NCI-H2227 (cell line): ENCODE measurements around the gene GGT5.
"Not testable (repeated sequence)": the region's sequence is repeated elsewhere in the genome, so short reads cannot be mapped to it uniquely, and the experiment has no call there.

Experiments used
- DNase-seq: peaks from one replicate; lab custom pipeline; 2025; ENCODE audit not compliant: unreplicated experiment; lab: John Stamatoyannopoulos, UW

GGT5 gene

DNA sequence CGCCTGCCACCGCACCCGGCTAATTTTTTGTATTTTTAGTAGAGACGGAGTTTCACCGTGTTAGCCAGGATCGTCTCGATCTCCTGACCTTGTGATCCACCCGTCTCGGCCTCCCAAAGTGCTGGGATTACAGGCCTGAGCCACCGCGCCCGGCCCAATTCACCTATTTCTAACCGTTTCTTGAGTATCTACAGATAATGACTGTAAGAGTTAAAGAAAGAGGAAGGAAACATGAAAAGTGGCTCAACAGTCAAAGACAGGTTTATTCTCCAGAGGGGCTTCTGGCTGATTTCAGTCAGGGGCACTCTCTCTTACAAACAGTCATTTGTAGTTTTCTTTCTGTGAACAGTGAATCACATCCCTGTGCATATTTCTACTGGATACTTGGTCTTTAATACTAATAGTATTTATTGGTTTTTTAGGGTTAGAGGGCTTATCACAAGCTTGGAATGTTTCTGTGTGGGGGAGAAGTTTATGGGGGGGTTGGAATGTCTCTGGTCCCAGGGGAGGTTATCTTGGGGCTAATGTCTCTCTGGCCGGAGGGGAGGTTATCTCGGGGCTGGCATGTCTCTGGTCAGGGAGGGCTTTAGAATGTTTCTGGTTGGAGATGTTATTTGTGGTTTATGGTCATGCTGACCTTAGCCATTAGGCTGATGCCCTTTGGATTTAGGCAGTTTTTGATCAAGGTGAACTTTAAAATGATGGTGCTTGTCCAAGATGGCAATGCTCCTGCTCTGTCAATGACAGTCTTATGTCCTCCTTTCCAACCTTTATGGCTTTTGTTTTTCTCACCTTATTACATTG lies 38.2 kb downstream of the GGT5 start:
- DNase-seq = not testable (repeated sequence)

DNA sequence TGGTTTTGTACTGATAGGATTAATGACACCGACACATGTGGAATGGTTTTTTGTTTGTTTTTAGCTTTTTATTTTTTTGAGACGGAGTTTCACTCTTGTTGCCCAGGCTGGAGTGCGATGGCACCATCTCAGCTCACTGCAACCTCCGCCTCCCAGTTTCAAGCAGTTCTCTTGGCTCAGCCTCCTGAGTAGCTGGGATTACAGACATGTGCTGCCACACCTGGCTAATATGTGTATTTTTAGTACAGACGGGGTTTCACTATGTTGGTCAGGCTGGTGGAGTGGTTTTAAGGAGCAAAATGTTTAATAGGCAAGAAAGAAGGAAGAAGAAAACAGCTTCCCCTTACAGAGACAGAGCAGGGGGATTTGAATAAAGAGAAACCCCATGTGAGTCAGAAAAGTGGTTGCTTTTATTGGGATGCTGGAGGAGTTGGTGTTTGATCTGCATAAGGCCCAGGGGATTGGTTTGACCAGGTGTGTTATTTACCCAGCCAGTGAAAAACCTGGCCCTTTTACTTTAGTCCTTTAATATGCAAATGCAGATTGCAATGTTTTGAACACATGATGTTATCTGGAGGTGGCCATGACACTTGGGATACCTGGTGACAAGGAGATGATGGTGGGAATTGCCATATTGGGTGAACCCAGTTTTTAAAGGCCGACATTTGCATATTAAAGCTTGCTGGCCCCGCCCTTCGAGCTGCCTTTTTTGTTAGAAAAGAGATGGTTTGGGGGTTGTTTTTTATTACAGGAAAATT lies 39.3 kb downstream of the GGT5 start:
- no peak for DNase-seq

DNA sequence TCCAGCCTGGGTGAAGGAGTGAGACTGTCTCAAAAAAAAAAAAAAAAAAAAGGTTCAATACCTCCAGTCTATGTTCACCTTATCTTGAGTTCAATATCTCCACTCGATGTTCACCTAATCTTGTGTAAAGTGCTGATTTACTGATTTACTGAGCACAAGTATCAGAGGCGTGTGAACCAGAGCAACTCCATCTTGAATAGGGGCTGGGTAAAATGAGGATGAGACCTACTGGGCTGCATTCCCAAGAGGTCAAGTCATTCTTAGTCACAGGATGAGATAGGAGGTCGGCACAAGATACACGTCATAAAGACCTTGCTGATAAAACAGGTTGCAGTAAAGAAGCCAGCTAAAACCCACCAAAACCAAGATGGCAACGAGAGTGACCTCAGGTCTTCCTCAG lies 41.0 kb downstream of the GGT5 start:
- not testable (repeated sequence) for DNase-seq

DNA sequence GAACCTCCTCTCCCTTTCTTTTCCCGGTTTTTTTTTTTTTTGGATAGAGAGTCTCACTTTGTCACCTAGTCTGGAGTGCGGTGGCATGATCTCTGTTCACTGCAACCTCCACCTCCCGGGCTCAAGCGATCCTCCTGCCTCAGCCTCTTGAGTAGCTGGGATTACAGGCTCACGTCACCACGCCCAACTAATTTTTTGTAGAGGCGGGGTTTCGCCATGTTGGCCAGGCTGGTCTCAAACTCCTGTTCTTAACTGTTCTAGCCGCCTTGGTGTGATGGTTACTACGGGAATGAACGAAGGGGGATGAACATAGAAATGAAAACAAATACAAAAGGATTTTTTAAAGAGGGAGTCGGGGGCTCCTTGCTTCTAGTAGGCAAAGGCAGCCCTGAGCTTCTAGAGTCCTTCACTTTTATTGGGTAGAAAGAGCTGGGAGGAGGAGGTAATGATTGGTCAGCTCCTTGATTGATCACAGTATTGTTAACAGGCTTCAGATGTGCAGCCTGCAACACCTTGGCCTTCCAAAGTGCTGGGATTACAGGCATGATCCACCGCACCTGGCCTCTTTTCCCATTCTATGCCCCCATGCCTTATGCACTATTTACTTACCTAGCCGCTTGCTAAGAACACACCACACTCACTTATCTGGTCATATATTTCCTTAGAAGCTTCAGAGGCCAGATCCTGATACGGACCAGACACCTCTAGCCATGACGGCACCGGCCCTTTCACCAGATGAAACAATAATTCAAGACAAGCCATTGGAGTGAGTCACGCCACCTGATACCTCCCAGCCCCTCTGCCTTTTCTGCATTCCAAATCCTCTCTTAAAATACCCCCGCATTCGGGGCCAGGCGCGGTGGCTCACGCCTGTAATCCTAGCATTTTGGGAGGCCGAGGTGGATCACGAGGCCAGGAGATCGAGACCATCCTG lies 42.9 kb downstream of the GGT5 start:
- no peak for DNase-seq

DNA sequence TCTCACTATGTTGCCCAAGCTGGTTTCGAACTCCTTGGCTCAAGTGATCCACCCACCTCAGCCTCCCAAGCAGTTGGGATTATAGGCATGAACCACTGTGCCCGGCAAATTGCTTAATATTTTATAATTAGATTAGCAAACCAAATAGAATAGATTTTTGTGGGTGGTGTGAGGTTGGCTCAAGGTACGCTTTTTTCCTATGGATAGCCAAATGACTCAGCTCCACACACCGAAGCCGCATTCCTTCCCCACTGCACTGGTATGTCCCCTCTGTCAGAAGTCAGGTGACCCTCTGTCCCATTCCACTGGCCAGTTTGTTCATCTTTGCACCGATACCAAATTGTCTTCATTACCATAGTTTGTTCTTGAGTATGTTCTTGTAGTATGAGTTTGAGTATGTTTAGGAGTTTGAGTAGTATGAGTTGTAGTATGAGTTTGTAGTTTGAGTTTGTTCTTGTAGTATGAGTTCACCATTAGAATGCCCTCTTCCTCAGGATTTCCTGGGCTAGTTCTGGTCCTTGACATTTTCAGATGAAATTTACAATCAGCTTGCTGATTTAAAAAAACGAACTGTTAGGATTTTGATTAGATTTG lies 44.2 kb downstream of the GGT5 start:
- DNase-seq = no peak

DNA sequence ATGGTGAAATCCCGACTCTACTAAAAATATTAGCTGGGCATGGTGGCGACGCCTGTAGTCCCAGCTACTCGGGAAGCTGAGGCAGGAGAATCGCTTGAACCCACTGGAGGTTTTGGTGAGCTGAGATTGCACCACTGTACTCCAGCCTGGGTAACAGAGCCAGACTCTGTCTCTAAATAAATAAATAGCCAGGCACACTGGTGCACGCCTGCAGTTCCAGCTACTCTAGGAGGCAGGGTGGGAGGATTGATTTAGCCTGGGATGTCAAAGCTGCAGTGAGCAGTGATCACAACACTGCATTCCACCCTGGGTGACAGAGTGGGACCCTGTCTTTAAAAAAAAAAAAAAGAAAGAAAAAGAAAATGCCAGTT lies 46.2 kb downstream of the GGT5 start:
- DNase-seq = no peak

DNA sequence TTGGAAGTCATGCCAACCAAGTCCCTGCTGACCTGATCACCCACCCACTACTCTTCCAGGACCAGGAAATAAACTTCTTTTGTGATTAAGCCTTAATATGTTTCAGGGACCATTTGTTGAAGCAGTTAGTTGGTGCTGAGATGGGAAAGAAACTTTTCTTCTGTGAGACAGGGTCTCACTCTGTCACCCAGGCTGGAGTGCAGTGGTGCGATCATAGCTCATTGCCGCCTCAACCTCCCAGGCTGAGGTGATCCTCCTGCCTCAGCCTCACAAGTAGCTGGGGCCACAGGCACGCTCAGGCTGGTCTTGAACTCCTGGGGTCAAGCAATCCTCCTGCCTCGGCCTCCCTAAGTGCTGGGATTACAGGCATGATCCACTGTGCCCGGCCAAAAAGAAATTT lies 53.0 kb downstream of the GGT5 start:
- DNase-seq = no peak

DNA sequence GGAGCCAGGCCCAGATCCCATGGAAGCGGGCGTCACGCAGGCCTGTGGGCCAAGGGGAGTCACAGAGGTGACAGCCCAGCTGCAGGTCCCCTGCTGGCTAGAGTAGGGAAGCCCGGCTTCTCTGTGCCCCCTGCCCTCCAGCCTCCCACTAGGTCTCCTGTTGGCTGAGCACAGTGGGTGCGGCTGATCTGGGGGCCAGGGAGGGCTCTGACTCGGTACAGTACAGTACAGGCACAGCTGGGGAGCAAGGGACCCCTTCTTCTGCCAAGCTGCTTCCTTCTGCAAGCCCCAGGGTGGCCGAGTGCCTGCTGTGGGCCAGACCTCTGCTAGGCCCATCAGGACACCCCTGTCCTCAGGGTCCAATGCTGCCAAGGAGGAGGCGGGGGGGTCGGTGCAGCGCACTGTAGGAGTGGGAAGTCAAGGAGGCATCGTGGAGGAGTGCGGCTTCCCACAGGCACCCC lies 53.5 kb downstream of the GGT5 start:
- no peak for DNase-seq

DNA sequence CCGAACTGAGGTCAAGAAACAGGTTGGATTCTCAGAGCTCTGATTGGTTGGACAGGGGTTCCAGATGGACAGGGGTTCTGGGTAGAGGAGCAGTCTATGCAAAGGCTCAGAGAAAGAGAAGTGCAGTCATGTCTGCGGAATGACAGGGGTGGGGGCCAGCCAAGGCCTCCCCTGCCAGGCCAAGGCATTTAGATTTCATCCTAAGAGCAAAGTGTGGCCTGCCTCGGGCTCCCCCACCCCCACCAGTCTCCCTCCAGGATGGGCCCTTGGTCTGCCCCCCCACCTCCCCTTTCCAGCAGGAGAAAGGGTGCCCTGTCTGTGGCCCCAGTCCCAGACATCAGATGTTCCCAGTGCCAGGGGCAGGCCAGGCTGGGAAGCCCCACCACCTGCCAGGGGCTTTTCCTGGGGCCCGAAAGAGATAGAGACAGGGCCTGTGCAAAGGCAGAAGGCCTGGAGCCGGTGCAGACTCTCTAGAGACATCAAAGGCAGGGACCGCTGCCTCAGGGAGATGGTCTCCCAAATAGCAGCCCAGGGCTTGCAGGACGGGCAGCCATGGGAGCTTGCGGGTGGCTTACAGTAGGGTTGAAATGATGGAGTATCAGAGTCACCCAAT lies 54.2 kb downstream of the GGT5 start:
- no peak for DNase-seq

DNA sequence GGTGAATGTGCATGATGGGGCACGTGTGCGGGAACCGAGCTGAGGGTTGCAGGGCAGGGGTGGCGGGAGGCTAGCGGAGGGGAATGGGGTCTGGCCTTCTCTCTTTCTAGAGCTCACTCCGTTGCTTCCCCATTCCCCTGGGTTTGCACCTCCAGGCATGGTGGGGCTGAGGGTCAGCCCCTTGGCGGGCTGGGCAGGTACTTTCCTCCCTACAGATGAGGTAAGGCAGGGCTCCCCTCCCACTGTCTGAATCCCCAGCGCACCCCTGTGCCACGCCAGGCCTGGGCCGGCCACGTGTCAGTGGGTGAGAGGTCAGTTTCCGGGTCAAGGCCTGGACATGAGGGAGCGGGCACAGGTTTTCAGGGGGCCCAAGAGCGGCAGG lies 54.7 kb downstream of the GGT5 start:
- no peak for DNase-seq

DNA sequence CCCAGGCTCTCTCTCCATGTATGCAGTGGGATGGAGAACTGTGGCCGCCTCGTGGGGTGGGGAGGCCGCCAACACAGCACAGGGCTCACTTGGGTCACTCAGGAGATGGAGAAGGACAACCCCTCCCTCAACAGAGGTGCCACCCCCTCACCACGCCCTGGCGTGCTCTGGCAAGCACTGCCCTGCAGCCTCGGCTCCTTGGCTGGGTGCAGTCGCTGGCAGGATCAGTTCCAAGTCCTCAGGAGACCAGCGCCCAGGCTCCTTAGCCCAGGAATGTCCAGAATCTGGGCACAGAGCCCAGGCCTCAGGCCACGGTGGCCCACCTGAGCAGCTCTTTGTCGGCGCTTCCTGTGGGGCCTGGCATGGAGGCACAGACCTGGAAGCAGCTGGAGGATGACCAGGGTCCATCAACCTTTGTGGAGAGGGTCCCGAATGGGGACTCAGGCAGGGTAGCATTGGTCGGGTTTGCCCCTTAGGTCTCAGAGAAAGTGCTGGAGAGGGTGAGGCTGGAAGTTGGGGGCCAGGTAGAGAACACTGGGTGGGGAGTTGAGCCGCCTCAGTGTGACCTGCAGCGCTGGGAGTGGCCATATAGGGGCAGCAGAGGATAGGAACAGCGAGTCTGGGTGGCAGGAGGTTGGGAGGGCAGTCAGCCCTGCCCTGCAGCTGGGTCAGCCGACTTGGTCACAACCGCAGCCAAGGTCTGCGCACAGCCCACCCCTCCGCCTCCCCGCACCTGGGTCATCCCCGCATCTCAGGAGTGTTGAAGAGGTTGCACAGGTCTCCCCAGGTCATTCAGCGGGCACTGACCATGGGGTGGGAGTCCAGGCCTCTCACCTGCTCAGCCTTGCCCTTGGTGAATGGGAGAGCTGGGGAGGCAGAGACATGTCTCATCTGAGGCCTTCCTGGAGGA lies 55.4 kb downstream of the GGT5 start:
- DNase-seq = no peak

DNA sequence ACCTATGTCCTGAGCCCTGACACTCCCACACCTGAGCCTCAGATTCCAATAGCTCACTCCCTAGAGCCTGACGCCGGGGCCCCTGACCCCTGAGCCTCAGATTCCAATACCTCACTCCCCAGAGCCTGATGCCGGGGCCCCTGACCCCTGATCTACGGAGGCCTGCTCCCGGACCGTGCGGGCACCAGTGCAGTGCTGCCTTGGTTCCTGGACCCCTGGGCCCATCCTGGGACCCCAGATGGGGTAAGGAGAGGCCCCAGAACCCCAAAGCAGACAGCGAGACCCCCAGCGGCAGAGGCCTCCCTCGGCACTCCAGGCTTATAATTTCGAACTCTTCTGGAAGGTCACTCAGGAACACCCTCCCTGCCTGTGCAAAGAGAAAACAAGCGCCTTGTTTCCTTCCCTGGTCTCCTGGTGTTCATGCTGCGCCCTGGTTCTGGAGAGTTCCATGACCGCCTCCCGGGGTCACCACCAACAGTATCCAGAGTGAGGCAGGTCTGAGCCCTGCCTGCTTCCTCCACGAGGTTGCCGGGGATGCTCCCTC lies 56.1 kb downstream of the GGT5 start:
- no peak for DNase-seq

DNA sequence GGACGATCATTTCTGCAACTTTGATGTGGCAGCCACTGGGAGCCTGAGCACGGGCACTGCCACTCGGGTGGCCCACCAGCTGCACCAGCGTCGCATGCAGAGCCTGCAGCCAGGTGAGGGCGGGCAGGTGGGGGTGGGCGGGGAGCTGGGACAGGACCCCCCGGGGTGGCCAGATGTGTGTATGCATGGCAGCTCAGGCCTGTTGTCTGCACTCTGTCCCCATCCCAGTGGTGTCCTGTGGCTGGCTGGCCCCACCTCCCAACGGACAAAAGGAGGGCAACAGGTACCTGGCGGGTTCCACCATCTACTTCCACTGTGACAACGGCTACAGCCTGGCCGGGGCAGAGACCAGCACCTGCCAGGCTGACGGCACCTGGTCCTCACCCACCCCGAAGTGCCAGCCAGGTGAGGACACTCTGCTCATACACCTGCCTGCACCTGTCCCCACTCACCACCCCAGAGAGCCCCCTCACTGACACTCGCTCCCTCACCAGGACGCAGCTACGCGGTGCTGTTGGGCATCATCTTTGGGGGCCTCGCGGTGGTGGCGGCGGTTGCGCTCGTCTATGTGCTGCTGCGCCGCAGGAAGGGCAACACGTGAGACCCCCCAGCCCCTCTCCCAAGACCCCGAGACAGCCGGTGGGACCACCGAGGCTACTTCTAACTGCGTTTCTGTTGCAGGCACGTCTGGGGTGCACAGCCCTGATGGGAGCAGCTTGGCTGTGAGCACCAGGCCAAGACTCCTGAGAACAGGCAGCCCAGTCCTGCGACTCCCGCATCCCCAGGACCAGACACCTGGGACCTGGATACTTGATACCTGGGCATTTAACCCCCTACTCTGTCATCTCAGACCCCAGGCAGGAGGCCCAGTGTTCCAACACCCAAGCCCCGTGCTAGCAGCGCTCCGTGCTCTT lies 56.9 kb downstream of the GGT5 start:
- no peak for DNase-seq

DNA sequence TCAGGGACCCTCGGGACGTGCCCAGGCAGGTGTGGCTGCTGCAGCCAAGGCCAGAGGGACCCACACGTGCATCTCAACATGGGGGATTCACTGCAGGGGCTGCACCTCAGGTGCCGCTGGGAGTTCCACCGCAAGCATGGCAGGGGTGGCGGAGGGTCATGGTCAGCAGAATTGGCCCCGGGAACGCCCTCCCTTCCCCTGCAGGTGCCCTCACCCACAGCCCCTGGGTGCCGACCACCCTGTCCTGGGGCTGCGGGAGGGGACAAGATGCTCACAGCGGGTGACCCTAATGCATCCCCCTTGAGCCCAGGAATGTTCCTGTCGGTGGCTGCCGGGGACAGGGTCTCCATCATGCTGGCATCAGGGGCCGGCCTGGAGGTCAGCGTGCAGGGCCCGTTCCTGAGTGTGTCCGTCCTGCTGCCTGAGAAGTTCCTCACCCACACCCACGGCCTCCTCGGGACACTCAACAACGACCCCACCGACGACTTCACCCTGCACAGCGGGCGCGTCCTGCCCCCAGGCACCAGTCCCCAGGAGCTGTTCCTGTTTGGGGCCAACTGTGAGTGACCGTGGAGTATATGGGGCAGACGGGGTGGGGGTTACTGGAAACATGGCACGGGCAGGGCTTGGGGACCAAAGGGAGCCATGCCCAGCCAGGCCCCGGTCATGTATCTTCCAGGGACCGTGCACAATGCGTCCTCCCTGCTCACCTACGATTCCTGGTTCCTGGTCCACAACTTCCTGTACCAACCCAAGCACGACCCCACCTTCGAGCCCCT lies 57.8 kb downstream of the GGT5 start:
- DNase-seq = no peak

DNA sequence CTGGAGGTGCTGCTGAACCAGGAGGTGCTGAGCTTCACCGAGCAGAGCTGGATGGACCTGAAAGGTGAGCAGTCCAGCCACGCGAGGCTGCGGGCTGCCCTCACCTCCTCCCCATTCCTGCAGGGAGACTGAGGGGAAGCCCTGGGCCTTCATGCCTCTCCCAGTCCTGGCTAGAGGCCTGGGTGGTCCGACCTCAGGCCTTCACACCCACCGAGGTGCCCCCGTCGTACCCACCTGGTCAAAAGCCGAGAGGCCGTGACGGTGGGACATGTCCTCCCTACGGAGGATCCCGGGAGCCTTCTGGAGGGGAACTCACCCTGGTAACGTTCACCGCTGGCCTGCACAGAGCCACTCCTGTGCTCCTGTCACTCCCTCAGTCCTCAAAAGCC lies 58.5 kb downstream of the GGT5 start:
- DNase-seq = no peak

DNA sequence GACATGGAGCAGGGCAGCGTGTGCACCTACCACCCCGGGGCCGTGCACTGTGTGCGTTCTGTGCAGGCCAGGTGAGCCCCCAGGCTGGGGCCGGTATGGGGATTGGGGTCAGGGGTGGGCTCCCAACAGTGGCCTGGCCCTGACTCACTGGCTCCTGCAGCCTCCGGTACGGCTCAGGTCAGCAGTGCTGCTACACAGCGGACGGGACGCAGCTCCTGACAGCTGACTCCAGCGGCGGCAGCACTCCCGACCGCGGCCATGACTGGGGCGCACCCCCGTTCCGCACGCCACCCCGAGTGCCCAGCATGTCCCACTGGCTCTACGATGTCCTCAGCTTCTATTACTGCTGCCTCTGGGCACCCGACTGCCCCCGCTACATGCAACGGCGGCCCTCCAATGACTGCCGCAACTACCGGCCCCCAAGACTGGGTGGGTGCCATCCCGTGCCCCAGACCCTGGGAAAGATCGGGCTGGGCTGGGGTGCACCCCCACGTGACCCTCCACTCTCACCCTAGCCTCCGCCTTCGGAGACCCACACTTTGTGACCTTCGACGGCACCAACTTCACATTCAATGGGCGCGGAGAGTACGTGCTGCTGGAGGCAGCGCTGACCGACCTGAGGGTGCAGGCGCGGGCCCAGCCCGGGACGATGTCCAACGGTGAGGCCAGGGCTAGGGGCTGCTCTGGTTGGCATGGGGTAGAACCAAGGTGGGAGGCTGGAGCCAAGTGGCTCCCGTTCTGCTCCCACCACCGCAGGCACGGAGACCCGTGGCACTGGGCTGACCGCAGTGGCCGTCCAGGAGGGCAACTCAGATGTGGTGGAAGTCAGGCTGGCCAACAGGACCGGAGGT lies 59.2 kb downstream of the GGT5 start:
- DNase-seq = no peak
